Skin epidermis (tissue), 12 donors: ENCODE data around the gene GPLD1.
"Not testable (repeated sequence)": the region's sequence is repeated elsewhere in the genome, so short reads cannot be mapped to it uniquely, and the experiment has no call there.

Source experiments
- H3K27ac ChIP-seq, 21 experiments: fragments of 200-600 bp; sonication (generic) in 11 of 21; one replicate each; pipeline ENCODE4 v1.5.0; 2020; ENCODE audit warnings: mild to moderate bottlenecking in 3 of 21, inconsistent platforms in 2 of 21, moderate library complexity in 2 of 21
- H3K4me3 ChIP-seq, 7 experiments: fragments of 200-600 bp; sonication (generic) in 2 of 7; one replicate each; pipeline ENCODE4 v1.5.0; 2020; ENCODE audit warnings: inconsistent platforms in 2 of 7, mild to moderate bottlenecking in 2 of 7, moderate library complexity in 1 of 7

The GPLD1 gene

DNA sequence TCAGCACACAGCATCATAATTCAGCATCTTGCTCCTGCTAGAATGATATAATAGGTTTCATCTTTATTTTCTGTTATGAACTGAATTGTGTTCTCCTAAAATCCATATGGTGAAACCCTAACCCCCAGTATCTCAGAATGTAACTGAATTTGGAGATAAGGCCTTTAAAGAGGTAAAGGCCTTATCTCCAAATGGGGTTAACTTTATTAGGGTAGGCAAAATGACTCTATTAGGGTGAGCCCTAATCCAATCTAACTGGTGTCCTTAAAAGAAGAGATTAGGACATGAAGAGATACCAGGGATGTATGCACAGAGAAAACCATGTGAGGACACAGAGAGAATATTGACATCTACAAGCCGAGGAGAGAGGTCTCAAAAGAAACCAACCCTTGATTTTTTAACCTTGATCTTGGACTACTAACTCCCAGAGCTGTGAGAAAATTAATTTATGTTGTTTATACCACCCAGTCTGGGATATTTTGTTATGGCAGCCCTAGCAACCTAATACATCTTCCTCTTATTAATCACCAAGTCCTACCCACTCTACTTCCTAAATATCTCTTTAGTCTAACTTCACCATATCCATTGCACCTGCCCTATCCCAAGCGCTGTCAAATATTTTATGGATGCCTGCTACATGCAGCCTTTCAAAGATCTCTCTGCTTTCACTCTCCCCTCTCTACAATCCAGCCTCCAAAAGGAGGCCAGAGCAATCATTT is 95.2 kb downstream of the GPLD1 start:
- Histone ChIP-seq H3K27ac (no peak overlapping the region), H3K4me3 (no peak overlapping the region)

DNA sequence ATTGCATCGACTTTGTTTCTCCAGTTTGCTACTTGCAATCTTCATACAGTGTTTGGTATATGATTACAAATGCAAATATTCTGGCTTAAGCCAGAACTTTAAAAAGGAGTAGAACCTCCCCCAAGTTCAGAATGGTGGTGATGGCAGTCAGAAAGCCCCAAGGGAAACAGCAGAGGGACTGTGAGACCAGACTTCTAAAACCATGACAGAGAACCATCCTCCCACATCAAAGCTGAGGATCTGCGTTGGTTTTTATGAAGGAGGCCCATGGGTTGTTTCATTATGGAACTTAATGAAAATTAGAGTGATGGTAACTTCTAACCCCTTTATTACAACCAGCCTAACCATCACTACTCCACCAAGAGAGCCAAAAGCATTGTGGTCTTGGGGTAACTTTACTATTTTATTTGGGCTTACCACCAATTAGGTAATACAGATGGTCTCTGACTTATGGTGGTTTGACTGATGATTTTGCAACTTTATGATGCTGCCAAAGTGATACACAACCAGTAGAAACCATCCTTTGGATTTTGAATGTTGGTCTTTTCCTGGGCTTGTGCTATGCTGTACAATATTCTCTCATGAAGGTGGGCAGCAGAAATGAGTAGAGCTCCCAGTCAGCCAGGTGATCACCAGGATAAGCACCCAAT is 97.5 kb downstream of the GPLD1 start:
- Histone ChIP-seq H3K4me3 (no peak overlapping the region), H3K27ac (no peak overlapping the region)

DNA sequence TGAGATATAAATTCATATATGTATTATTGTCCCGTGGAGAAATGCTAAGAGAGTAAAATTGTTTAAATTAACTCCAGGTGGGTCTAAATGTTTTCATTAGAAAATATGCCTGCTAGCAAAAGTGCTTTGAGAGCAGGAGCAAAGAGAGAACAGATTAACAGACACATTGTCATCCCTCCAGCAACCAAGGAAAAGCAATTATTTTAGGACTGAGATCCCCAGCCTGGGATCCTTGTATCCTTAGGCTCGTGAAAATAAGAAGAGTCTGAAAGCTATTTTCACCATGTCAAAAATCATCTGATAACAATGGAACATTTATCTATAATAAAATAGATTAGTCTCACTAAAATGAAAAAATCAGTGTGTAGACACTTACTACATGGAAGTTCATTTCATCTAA is 98.2 kb downstream of the GPLD1 start:
- H3K4me3 ChIP-seq, result no peak overlapping the region

DNA sequence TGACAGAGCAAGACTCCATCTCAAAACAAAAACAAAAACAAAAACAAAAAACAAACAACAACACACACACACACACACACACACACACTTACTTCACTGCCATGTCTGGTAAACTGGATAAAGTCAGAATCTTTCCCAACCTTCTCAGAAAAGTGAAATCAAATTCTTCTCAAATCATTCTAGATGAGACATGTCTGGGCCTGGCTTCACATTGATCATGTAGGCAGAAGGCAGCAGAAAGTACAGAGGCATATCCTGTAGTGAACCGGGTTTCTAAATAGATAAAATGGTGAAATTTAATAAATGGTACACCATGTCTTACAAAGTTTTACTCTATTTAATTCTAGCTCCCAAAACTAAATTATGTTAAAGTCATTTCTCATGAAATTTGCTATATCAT is 101.6 kb downstream of the GPLD1 start:
- H3K27ac ChIP-seq, result no peak overlapping the region
- no peak overlapping the region for H3K4me3 ChIP-seq

More for the DNA sequence above, 98.2 kb downstream of the GPLD1 start:
- no peak overlapping the region for H3K27ac ChIP-seq

DNA sequence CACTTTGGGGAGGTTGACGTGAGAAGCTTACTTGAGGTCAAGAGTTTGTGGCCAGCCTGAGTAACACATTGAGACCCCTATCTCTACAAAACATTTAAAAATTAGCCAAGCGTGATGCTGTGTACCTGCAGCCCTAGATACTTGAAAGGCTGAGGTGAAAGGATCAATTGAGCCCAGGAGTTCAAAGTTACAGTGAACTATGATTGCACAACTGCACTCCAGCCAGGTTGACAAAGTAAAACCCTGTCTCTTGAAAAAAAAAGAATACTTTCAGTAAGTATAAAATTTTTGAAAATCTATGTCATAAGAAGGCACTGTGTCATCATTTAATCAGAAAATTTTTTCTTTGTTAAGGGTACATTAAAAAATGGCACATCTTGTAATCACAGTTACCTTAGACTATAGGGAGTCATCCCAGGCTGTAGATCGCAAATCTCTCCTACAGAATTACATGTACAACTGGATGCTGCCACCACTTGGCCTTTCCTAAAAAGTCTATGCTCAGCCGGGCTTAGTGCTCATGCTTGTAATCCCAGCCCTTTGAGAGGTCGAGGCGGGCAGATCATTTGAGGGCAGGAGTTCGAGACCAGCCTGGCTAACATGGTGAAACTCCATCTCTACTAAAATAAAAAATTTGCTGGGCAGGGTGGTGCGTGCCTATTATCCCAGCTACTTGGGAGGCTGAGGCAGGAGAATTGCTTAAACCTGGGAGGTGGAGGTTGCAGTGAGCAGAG is 103.7 kb downstream of the GPLD1 start:
- Histone ChIP-seq H3K4me3 (no peak overlapping the region), H3K27ac (no peak overlapping the region)

DNA sequence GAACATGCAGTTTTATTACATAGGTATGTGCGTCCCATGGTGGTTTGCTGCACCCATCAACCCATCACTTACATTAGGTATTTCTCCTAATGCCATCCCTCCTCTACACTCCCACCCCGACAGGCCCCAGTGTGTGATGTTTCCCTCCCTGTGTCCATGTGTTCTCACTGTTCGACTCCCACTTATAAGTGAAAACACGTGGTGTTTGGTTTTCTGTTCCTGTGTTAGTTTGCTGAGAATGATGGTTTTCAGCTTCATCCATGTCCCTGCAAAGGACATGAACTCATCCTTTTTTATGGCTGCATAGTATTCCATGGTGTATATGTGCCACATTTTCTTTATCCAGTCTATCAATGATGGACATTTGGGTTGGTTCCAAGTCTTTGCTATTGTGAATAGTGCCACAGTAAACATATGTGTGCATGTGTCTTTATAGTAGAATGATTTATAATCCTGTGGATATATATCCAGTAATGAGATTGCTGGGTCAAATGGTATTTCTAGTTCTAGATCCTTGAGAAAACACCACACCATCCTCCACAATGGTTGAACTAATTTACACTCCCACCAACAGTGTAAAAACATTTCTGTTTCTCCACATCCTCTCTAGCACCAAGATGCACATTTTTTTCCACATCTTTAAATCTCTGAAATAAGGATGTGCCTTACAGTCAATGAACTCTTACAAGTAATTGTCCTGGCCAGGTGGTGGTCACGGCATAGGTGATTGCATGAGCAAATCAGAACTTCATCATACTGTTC is 104.8 kb downstream of the GPLD1 start:
- not testable (repeated sequence) for H3K4me3 ChIP-seq, H3K27ac ChIP-seq

DNA sequence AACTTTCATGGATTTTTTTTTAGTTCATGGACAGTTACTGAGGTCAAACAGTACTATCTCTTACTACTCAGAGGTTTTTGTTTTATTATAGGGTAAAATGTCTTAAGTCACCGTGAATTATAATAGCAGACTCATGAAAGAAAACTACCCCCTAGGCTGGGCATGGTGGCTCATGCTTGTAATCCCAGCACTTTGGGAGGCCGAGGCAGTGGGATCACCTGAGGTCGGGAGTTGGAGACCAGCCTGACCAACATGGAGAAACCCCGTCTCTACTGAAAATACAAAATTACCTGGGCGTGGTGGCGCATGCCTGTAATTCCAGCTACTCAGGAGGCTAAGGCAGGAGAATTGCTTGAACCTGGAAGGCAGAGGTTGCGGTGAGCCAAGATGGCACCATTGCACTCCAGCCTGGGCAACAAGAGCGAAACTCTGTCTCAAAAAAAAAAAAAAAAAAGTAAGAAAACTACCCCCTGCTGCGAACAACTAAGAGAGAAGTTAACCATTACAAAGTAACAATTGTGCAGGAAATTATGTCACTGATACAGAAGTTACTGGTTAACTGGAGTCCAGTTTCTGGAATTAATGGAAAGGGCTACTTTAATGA is 106.4 kb downstream of the GPLD1 start:
- not testable (repeated sequence) for H3K4me3 ChIP-seq, H3K27ac ChIP-seq

DNA sequence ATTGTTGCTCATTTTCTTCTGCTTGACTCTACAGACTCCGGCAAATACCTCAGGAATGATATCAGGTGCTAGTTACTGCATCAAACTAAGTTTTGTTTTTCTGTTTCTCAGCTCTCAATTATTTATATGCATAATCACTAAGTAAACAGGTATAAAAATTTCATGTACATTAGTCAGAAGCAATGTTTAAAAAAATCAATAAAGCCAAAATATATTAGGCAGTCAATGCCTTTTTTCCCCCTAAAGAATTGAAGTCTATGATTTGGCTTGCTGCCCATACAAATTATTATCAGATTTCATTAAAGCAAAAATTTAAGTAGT is 107.2 kb downstream of the GPLD1 start:
- H3K4me3 ChIP-seq, result no peak overlapping the region
- H3K27ac ChIP-seq, result no peak overlapping the region

DNA sequence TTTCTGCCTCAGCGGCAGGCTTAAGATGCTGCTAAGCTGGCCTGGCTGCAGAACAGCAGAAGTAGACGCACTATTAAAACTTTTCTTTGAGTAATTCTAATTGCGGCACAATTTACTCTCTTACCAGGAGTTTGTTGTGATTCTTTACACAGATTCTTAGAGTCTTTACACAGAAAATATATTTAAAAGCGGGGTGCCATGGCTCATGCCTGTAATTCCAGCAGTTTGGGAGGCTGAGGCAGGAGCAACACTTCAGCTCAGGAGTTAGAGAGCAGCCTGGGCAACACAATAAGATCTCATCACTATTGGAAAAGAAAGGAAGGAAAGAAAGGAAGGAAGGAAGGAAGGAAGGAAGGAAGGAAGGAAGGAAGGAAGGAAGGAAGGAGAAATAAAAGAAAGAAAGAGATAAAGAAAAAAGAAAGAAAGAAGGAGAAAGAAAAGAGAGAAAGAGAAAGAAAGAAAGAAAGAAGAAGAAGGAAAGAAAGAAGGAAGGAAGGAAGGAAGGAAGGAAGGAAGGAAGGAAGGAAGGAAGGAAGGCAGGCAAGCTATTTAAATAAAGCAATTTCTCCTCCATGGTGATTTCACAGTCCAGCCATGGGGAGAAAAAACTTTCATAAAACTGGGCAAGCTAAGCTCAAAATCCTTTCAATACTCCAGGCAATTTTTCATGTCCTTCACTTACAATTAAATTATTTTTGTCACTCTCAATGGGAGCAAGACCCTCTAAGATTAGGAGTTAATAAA is 107.7 kb downstream of the GPLD1 start:
- Histone ChIP-seq H3K27ac (no peak overlapping the region), H3K4me3 (no peak overlapping the region)

DNA sequence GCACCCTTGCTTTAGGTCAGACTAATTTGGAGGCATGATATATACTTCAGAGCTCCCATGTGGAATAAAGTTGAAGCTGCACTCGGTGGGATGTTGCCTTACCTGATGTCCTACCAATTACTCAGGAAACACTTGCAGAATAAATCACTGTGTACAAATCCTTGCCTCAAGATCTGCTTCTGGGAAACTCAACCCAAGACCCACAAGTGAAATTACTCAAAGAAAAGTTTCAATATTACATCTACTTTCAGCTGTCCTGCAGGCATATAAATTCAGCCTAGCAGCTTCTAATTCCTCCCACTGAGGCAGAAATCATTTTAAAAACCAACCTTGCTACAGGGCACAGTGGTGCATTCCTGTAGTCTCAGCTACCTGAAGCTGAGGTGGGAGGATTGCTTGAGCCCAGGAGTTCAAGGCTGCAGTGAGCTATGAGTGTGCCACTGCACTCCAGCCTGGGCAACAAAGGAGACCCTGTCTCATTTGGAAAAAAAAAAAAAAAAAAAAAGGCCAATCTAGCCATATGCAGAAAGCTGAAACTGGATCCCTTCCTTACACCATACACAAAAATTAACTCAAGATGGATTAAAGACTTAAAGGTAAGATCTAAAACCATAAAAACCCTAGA is 110.8 kb downstream of the GPLD1 start:
- Histone ChIP-seq H3K4me3 (no peak overlapping the region), H3K27ac (no peak overlapping the region)
